Measurements from ENCODE around the gene CNN3.

CNN3 gene

DNA sequence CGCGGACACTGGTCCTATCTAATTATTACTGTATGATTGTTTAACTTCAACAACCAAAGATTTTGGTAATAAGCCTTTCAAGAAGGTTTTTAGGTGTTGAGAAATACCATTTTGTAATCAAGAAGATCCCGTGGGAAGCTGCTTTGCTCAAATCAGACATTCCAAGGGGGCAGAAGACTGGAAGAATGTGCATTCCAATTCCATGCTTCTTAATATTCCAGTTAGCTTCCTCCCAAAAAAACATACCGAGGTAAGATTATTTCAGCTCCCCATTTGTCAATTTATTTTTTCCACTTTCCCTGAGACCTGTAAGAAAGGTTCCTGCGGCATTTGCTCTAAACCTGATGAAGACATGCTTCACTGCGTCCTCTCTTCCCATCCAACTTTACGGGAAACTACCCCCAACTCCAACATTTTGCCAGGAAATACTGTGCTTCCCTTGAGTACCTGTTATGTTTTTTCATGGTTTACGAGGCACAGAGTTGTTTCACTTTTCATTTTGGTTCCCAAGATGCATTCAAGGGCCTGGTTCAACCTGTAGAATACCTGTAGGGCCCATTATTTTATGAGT lies 4.1 kb downstream of the CNN3 start:
- no peak for DNase-seq

DNA sequence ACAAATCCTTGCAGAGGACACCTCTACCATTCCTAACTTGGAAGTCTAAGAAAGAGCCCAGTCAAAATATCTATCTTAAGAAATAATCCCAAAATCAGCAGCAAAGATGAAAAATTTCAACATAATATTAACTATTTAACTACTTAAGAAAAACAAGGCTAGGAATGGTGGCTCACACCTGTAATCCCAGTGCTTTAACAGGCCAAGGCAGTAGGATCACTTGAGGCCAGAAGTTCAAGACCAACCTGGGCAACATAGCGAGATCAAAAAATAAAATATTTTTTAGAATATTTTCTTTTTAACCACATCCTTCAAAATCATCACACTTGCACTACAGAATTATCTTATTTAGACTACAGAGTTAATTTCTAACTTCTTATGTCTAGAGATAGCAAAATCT lies 4.9 kb downstream of the CNN3 start:
- DNase-seq: no peak

DNA sequence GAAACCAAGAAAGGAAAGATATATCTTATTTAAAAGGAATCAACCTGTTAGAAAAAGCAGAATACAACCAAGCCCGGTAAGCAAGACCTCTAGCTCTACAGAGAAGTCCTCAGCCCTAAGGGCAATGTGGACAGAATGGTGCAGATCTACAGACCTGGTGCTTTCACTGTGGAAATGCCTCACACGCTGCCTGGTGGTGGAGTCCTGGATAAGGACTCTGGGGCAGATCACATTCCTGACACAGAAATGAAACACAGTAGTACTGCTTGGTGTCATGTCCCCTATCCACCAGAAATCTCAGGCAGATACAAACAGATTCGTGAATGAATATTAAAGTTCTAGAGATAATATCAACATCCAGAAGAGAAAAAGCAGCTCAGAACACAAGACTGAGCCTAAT lies 6.8 kb downstream of the CNN3 start:
- no peak for DNase-seq

DNA sequence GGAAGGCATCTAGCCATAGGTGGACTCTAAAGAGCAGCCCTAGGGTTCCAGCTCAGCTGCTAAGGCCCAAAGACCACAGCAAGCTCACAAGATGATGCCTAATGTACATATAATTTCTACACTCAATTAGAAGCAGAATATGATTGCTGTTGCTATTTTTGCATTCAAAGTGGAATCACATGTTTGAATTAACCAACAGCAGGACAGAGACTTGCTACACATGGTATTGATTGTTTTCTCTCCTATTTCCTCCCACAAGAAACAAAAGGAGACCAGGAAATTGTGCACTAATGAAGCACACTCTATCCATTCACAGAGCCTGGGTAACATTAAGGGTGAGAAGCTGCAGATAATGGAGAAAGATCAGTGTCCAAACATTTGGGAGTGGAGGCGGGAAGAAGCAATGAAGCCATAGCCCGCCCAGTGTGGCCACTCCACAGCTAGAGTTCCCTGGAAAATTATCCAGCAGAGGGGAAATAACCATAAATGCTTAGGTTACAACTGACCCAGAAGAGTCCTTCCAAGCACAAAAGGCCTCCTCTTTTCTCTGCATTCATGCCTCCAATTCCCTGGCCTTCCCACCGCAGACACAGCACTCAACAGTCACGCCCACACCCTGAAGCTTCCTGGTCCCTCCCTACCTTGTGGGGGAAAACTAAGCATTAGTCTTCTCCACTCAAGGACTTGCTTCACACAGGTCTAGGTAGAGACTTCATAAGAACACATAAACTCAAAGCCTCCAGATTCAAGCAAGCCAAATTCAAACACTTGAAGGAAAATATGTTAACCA lies 7.5 kb downstream of the CNN3 start:
- DNase-seq: no peak

DNA sequence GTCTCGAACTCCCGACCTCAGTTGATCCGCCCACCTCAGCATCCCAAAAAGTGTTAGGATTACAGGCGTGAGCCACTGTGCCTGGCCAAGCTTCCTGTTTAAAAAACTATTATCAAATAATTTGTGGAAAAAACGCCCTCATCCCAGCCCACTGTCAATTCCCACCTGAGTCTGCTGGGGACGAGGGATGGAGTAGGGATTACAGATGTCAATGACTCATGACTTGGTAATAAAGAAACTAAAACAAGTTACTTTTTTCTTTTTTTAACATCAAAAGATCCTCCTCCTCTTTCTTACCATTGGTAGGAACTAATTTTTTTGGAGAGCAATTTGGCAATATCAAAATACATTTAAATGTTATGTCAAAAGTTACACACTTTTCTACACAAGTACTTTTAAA lies 9.7 kb downstream of the CNN3 start:
- DNase-seq: no peak

DNA sequence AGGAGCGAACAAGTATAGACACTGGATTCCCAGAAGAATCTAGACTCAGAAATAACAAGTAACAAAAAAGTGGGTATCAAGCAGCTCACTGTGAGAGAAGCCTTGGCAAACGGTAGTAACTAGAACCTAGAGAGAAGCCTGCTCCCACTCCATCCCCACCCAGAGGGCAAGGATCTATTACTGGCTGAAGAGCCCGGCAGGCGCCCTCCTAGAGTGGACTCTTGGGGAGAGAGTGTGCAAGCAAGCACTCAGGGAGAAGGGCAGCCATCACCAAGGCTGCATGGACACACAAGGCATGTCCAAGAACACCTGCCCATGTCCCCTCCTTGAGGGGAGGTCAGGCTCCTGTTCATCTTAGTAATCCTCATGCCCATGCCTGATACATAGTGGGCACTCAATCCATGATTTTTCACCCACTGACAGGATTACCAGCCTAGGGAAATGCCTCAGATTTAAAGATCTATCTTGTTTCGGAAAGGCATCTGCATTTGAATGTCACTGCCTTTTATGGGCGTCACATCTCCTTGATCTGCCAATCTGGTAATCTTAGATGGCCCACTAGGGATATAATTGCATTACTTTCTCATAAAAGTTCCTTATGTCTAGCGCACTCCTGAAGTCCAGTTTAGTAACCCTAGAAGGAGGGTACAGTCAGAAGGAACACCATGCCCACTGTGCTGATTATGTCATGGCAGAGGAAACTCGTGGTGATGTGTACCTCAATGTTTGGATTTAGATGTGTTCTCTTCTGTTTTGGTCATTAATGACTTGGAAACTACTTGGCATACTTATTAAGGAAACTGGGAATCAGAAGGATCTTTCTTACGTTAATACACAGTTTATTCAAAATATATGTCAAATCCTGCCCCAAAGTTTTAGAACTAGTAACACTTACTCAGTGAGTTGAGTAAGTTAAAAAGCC lies 14.4 kb downstream of the CNN3 start:
- DNase-seq: no peak

- DNase-seq: no peak
Observed at GRCh38 chr1:94909486-94909885, 17.4 kb downstream of the CNN3 start.

DNA sequence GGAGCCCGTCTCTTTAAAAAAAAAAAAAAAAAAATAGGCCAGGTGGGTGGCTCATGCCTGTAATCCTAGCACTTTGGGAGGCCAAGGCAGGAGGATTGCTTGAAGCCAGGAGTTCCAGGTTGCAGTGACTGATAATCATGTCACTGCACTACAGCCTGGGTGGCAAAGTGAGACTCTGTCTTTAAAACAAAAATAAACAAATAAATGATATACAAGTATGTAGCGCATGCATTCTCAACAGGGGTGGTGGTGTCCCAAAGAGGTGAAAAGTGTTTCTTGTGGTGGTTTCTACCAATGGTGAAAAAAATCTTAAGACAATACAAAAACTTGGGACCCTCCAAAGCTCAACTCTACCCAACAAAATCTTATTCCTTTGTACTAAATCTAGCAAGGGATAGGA lies 17.9 kb downstream of the CNN3 start:
- no peak for DNase-seq

GRCh38 chr1:94908190-94908589 lies 18.7 kb downstream of the CNN3 start:
- no peak for DNase-seq

GRCh38 chr1:94907136-94907535 lies 19.8 kb downstream of the CNN3 start:
- DNase-seq: no peak

DNA sequence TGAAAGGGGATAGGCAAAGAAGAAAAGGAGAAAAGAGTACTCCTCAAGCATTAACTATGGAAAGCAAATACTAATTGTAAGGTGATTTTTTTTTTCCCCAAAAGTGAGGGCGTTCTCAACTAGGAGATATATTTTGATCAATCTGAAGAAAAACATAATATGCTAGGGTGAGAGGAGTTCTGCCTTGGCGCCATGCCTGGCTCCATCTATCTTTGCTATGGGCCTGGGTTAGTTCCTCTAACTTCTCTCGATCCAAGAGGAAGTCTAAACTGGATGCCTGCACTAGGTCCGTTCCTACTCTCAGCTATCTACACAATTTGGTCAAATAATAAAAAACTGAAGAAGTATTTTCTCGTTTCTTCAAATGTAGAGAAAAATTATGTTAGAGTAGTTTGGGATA lies 20.5 kb downstream of the CNN3 start:
- DNase-seq: no peak

DNA sequence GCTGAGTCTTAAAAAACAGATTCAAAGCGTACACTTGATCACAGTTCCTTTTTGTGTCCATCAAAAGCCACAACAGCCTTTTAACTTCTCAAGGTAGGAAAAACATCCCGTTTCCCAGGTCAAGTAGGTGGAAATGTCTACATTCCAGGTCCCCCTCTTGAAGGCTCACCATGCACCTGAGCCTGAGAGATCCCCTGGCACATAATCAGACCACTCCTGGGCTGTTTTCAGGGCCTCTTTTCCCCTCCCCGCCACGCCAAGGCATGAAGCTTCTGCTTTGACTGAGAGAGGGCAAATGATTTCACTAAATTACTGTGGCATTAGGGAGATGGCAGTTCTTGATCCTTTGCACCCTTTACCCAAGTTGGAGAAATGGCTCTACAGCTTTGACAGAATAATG lies 21.7 kb downstream of the CNN3 start:
- no peak for DNase-seq

GRCh38 chr1:94903280-94904009 lies 23.5 kb downstream of the CNN3 start:
- DNase-seq: no peak

GRCh38 chr1:94901841-94902240 lies 25.1 kb downstream of the CNN3 start:
- DNase-seq: no peak

DNA sequence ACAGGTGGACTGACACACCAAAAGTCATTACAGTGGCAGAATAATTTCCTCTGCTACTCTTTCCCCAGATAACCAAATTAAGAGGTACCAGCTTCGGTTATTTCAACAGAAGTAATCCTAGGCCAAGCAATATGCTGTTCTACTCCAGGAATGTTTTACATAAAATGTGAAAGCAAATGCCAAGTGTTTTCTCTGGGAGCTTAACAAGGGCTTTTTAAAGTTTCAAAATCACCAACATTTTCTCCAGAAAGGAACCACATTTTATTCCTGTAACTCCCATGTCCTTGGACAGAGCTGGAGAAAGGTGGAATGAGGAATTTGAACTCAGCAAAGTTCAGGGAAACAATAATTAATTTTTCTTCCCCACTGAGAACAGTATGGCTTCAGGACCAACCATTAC lies 27.2 kb downstream of the CNN3 start:
- no peak for DNase-seq

DNA sequence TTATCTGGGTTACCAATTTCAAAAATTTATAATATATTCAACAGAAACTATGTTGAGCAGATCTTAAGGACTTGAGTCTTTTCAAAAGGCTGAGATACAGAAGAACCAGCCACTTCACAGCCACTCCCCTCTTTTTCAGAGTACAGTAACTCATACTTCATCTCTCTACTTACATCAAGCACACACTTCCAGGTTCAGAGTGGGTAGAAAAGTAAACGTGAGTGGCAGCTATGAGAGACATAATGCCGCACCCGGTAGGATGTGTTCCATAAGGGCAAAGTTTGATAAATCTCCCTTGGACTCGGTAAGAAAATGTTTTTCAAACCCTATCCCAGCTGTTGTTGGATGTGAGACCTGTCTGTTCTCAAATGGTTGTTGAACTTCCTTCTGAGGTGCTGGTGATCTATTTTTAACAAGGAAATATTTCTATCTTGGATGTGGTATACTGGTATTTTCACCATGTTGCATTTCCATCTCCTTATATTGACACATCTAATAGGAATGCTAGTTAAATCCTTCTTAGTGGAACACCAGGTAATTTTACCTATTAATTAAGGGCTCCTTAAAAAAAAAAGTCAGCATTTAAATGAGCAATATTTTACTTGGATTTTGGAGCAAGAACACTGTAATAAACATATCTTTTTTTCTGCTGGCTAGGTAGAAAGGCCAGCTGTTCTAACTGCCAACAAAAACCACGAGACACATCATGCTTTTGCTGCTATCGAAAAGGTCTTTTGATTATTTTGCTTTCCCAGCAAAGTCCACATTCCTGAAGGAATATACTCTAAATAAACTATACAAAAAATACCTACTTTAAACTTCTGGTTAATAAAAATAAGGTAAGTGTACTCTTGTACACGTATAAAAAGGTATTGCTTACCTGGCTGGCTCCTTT lies 28.2 kb downstream of the CNN3 start:
- no peak for DNase-seq

DNA sequence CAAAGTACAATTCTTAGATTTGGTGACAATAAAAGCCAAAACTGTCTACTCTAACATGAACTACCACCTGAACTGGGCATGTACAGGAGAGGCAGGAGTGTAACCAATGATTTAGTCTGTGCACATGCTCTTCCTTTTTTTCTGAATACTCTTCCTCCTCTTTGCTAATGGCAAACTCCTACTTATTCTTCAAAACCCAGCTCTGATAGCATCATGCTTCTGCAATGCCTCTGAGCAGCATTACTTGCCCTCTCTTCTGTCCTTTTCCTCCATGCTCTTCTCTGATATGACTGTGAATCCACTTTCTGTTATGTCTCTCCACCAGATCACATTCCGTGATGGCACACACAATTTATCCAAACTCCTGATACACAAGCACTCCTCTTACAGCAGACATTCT lies 31.4 kb downstream of the CNN3 start:
- no peak for DNase-seq

GRCh38 chr1:94894630-94895029 lies 32.3 kb downstream of the CNN3 start:
- DNase-seq: no peak

DNA sequence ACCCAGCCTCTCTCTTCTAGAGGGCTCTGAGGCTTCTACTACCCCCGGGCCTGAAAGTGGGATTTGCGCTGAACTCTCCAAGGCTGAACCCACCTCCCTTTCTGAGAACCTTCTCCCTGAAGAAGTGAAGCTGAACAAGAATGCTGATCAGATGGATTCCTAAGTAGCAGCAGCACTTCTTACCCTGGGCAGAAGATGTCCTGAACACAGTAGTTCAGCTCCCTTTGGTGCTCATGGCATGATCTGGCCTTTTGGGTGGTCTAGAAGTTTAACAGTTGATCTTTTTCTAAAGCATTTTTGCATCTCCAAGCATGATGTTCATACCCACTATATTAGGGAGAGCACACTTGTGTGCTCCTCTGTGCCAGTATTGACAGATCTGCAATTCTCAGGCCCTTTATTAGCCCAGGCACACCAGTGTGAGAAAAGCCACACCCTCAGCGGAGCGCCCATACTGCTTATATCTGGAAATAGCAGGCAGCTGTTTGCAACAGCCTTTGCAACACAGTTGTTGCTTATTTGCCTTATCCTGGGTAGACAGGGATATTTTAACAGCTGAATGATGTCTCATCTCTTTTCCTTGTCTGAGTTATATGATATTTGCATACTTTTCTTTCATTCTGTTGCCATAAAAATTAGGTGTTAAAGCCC lies 34.2 kb downstream of the CNN3 start:
- no peak for DNase-seq

GRCh38 chr1:94888201-94888600 lies 38.7 kb downstream of the CNN3 start:
- DNase-seq: no peak

DNA sequence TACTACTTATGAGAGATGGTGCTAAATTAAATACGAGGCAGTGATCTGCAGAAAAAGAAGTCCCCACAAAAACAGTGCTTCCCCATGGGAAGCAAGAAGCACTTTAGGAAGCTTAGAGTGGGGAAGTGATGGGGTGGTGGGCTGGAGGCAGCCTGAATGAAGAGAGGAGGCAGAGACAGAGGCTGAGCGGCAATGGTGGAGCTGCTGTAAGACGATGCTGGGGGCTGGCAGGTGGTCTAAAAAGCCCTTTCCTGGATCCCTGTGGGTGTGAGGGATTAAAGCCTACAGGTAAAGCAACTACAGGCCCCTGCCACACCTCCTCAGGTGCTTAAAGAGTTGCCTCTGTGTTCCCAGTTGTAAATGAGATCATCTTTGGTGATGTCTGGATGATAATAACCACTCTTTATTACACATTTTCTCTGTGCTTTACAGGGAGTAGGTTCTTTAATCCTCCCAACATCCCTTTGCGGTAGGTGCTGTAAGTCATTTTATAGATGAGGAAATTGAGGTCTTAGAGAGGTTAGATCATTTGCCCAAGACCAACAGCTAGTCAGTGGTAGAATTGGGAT lies 39.2 kb downstream of the CNN3 start:
- DNase-seq: no peak

Data from activated CD4-positive, CD25-positive, alpha-beta regulatory T cell (primary cell).